GM10266 (cell line): ENCODE results near the gene HOXD8.

Source experiments
- DNase-seq: peaks from one replicate; pipeline ENCODE4 v3.0.0; 2012; ENCODE audit errors: extremely low spot score
- TF ChIP-seq, protein P1 (sequence below): IDR thresholded peaks from 2 replicates; pipeline ENCODE4 v1.5.1; 2012; ENCODE audit warnings: mild to moderate bottlenecking, low read depth; ENCODE audit not compliant: control insufficient read depth, insufficient read depth; ENCODE audit errors: missing control alignments

HOXD8 gene

DNA sequence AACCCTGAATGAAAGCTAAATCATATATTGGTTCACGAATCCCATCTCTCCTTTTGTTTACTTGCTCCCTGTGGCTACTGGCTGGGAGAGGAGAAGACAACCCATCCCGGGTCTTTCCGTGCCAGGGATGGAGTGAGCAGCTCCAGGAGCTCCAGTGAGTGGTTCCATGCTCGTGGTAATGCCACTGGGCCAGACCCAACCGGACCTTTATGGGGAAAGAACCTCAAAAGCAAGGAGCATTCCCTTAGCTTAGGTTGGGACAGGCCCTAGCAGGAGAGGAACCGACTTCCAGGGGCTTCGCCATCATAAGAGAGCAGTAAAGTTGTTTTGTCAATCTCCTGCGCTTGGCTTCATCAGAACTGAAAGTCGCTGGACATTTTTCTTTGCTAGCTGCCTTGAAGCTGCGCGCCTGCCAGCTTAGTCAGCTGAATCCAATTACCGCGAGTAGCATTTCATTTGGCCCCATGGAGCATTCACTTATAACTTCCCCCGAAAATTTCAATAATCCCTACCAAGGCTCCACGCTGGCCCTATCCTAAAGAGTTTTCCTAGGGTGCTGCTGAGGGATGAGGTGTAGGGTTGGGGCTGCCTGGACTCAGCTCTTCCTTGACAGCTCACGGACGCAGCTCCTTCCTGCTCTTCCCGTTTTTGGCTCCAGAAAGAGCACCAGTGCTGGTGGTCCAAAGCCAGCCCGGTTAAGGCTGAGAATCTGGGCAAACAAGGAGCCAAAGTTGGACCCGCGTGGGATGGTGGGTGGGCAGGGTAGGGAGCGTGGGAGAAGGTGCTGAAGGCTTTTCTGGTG is 32.5 kb downstream of the HOXD8 start:
- TF ChIP-seq, protein P1, sequence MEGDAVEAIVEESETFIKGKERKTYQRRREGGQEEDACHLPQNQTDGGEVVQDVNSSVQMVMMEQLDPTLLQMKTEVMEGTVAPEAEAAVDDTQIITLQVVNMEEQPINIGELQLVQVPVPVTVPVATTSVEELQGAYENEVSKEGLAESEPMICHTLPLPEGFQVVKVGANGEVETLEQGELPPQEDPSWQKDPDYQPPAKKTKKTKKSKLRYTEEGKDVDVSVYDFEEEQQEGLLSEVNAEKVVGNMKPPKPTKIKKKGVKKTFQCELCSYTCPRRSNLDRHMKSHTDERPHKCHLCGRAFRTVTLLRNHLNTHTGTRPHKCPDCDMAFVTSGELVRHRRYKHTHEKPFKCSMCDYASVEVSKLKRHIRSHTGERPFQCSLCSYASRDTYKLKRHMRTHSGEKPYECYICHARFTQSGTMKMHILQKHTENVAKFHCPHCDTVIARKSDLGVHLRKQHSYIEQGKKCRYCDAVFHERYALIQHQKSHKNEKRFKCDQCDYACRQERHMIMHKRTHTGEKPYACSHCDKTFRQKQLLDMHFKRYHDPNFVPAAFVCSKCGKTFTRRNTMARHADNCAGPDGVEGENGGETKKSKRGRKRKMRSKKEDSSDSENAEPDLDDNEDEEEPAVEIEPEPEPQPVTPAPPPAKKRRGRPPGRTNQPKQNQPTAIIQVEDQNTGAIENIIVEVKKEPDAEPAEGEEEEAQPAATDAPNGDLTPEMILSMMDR: no peak
- no peak for DNase-seq

DNA sequence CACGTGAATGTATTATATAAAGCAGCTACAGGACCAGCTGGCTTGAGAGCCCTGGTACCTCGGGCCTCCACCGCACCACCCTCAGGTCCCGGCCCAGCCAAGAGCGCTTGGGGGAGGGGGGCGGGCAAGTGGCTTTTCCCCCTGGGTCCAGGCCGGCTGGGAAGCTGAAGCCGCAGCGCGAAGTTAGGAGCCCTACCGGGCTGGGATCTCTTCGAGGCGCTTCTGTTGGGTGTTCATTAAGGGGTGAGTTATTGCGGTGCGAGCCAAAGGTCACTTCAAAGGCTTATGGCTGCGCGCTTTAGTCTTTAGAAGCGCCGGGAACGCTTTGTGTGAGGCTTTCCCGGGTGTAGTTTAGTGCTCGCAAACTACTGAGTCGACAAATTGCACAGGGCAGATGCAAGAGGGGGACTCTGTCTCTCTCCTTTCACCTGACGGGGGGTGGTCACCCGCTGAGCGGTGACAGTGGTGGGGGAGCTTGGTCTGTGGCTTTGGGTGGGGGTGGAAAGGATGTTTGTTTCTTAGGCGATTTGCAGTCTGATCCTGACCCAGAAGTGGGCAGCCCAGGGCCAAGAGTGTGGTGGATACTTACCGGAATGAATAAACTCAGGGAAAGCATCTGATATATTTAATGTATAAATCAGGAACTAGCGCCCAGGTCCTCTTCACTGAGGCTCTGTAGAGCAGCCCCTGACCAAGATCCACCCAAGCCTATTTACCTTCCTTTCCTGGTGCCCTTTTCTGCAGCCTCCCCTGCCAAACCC is 33.6 kb downstream of the HOXD8 start:
- no peak for DNase-seq
- TF ChIP-seq, protein P1: no peak

DNA sequence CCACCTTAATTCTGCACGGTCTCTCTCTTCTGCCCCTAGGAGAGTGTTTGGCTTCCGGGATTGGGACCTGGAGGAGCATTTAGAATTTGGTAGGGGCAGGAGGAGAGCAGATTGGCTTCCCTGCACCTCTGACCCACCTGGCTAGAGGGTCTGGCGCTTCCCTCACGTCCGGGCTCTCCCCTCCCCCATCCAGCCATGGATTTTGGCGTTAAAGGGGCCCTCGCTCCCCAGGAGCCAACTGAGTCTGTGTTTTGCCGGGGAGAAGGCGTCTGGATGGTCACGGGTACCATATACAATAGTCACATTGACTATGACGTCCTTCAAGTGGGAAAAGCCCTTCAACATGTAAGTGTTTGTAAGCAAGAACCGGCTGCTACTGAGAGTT is 34.2 kb downstream of the HOXD8 start:
- TF ChIP-seq, protein P1: no peak
- DNase-seq: no peak

DNA sequence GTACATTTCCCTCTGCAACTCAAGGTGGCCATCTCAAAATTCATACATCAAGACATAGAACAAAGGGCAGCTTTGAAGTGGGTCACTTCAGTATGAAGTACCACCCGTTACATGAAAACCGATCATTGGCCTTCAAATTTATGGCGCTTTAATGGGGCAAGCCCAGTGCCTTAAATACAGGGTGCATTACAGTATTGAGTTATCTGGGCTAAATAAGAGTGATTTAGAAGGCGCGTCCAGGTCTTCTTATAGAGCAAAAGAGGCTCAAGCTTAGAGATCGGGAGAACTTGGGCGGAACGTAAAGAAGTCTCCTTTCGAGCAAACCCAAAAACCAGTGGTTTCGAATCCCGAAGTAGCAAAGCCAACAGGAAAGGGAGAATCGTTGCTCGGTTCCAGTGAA is 34.7 kb downstream of the HOXD8 start:
- TF ChIP-seq, protein P1: no peak
- no peak for DNase-seq

DNA sequence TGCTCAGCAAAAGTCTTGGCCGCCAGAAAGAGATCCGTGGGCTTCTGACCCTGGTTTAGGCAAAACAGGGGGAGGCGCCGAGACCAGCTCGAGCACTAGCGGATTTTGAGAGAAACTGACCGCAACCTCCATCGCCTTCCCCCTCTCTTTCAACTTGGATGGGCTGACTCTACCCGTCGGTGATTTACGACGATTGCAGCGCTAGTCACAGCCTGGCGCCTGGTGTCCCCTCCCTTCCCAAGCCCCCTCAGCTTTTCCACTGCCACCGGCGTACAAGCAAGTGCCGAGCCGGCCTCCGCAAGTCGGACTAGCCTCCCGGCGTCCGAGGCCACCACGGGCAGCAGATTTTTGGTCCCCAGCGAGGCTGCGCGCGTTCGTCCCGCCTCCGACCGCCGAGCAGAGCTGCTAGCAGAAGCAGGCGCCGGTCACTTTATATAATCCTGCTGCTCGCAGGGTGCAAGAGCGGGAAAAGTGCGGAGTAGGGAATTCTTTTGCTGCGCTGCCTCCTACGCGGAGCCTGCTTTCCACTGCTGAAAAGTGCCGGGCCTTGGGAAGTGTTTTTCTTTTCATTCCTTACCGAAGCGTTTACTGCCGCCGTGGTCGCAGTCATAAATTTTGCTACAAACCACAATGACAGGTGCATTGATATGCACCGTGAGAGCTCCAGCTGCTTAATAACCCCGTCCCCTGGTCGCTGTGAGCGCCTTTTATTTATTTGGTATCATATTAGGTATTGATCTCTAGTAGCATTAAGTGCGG is 35.3 kb downstream of the HOXD8 start:
- TF ChIP-seq, protein P1: no peak
- no peak for DNase-seq

DNA sequence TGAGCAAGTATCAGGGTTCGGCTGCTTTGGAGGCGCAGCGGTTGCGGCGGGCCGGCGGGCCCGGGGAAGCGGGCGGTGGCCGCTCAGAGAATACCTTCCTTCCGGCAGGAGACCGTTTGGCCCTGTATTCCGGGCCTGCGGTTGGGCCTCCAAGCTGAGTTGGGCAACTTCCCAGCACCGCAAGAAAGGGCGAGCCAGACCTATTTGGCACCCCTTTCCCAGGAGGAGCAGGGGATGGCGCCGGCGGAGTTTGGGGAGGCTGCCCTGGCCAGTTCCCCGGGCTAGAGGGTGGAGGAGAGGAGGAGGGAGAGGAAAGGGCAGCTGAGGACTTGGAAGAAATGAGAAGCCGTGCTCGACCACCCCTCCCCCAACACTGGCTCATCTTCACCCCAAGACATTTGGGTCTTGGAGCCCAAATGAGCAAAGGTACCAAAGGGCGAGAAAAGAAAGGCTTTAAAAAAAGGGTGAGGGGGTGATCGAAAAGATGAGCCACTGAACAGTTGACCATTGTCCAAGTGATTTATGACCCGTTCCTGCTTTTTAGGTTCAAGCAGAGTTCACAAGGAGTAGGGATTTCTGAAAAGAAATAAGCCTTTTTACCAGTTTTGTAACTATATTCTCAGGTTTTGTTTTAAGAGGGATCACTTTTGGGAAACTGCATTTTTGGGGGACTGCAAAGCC is 36.0 kb downstream of the HOXD8 start:
- DNase-seq: no peak
- TF ChIP-seq, protein P1: no peak
